ENCODE results near the gene PTH2.

The PTH2 gene

GRCh38 chr19:49409441-49410029 is 13.7 kb downstream of the PTH2 start:
- TF ChIP-seq, protein P1, sequence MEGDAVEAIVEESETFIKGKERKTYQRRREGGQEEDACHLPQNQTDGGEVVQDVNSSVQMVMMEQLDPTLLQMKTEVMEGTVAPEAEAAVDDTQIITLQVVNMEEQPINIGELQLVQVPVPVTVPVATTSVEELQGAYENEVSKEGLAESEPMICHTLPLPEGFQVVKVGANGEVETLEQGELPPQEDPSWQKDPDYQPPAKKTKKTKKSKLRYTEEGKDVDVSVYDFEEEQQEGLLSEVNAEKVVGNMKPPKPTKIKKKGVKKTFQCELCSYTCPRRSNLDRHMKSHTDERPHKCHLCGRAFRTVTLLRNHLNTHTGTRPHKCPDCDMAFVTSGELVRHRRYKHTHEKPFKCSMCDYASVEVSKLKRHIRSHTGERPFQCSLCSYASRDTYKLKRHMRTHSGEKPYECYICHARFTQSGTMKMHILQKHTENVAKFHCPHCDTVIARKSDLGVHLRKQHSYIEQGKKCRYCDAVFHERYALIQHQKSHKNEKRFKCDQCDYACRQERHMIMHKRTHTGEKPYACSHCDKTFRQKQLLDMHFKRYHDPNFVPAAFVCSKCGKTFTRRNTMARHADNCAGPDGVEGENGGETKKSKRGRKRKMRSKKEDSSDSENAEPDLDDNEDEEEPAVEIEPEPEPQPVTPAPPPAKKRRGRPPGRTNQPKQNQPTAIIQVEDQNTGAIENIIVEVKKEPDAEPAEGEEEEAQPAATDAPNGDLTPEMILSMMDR (IDR thresholded peaks at IDR 0.05) = no peak

DNA sequence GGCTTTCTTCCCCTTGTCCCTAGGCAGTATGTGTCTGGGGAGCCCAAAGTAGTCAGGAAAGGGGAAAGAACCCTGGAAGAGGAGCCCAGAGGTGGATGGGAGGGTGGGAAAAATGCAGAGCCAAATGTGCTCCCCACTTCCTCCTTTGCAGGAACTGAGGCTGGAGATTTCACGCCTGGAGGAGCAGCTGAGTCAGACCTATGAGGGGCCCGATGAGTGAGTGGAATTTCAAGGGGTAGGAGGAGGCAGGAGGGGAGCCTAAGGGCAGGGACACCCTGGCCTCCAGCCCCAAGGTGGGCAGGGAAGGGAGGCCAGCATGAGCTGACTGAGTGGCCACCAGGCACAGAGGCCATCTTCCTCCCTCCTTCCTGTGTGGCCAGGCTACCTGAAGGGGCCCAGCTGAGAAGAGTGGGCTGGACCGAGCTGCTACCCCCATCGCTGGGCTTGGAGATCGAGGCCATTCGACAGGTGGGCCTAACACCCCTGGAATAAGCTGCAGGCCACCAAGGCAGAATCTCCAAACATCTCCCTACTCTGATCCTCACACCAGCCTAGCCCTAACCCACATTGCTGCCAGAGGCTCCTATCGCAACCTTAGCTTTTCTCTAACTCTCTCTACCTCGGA is 14.3 kb downstream of the PTH2 start:
- TF ChIP-seq, protein P1 (IDR thresholded peaks at IDR 0.05) = no peak

- TF ChIP-seq, protein P1 (IDR thresholded peaks at IDR 0.05) = no peak
Observed at GRCh38 chr19:49407482-49408015, 15.7 kb downstream of the PTH2 start.

- TF ChIP-seq, protein P1 (IDR thresholded peaks at IDR 0.05) = no peak
Observed at GRCh38 chr19:49407079-49407478, 16.2 kb downstream of the PTH2 start.

- TF ChIP-seq, protein P1 (IDR thresholded peaks at IDR 0.05) = no peak
Observed at GRCh38 chr19:49403404-49404187, 19.6 kb downstream of the PTH2 start.

- TF ChIP-seq, protein P1 (IDR thresholded peaks at IDR 0.05) = no peak
Observed at GRCh38 chr19:49400029-49400428, 23.2 kb downstream of the PTH2 start.

GRCh38 chr19:49398931-49399330 is 24.3 kb downstream of the PTH2 start:
- TF ChIP-seq, protein P1 (IDR thresholded peaks at IDR 0.05) = no peak
